Measurements from ENCODE around the gene GALNT5.
A peak's percentile ranks its signal among the peaks of the same experiment; 100 is the strongest.
"Not testable (repeated sequence)": the region's sequence is repeated elsewhere in the genome, so short reads cannot be mapped to it uniquely, and the experiment has no call there.

Gene GALNT5

DNA sequence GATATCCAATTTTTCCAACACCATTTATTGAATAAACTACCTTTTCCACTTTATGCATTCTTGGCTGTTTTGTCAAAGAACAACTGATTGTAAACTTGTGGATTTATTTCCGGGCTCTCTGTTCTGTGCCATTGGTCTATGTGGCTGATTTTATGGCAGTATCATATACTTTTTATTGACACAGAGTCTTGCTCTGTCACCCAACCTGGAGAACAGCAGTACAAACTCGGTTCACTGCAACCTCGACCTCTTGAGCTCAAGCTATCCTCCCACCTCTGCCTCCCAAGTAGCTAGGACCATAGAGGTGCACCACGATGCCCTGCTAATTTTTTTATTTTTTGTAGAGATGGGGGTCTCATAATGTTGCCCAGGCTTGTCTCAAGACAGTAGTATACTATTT is 6.7 kb upstream of the GALNT5 start:
- no peak for ATAC-seq

DNA sequence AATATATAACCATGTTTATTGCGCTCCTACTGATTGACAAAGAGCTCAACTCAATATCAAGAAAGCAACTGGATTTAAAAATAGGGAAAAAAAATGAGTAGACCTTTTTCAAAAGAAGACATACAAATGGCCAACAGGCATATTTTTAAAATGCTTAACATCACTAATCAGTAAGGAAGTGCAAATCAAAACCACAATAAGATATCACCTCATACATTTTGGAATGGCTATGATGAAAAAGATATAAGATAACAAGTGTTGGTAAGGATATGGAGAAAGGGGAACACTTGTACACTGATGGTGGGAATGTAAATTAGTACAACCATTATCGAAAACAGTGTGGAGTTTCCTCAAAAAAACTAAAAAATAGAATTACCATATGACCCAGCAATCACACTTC is 5.6 kb upstream of the GALNT5 start:
- no peak for ATAC-seq

DNA sequence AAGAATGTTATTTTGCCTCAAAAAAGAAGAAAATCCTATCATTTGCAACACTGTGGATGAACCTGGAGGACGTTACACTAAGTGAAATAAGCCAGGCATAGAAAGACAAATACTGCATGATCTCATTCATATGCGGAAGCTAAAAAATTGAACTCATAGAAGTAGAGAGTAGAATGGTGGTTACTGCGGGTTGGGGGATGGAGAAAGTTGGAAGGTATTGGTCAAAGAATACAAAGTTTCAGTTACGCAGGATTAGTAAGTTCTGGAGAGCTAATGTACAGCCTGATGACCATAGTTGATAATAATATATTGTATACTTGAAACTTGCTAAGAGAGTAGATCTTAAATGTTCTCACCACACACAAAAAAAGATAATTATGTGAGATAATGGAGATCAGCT is 5.0 kb upstream of the GALNT5 start:
- ATAC-seq: no peak

DNA sequence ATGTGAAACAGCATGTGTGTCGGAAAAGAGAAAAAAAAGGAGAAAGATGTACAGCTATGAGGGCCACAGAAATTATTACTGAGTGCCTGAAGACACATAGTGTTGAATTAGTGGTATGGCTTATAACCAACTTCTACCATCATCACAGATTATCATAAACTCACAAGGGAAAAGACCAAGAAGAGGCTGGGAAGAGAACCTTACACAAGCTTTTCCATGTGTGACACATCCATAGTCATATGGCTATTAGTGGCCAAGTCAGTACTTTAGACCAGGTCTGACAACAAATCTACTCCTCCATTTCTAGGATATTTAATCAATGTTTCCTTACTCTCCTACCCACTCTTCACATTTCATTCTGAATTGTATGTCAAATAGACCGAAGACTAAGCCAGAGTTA is 3.5 kb upstream of the GALNT5 start:
- no peak for ATAC-seq

DNA sequence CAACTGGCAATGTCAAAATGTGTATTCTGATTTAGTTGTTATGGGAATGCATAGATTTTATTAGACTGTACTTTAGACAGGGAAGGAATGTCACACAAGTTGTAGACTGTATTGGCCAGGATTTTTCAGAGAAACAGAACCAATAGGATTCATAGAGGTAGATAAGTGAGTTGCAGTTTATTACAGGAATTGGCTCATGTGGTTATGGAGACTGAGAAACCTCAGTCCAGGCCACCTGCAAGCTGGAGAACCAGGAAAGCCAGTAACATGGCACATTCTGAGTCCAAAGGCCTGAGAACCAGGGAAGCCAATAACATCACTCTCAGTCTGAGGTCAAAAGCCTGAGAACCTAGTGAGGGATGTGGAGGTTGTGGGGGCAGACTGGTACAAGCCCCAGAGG is 1.8 kb upstream of the GALNT5 start:
- no peak for ATAC-seq

DNA sequence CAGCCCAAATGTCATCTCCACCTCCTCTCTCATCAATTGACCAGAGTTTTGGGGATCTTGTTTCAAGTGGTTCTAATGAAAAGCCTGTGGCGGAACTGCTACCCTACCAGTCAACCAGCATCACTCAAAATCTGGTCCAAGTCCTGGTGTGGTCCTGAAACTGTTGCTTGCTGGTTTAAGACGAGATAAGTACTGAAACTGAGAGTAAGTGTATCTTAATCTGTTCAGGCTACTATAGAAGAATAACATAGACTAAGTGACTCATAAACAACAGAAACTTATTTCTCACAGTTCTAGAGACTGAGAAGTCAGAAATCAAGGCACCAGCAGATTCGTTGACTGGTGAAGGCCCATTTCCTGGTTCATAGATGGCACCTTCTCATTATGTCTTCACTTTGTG is 879 bp upstream of the GALNT5 start:
- peak; percentile 76 to 80 for ATAC-seq

DNA sequence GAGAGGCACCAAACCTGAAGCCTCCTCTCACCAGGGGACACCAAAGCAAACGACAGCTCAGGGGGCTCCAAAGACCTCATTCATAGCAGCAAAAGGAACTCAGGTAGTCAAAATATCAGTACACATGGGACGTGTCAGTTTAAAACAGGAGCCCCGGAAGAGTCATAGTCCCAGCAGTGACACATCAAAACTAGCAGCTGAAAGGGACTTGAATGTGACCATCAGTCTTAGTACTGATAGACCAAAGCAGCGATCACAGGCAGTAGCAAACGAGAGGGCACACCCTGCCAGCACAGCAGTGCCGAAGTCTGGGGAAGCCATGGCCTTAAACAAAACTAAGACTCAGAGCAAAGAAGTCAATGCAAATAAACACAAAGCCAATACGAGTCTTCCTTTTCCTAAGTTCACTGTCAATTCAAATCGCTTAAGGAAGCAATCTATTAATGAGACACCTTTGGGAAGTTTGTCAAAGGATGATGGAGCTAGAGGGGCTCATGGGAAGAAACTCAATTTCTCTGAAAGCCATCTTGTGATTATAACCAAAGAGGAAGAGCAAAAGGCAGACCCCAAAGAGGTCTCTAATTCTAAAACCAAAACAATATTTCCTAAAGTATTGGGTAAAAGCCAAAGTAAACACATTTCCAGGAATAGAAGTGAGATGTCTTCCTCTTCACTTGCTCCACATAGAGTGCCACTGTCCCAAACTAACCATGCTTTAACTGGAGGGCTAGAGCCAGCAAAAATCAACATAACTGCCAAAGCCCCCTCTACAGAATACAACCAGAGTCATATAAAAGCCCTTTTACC is 1.2 kb downstream of the GALNT5 start:
- ATAC-seq: no peak

DNA sequence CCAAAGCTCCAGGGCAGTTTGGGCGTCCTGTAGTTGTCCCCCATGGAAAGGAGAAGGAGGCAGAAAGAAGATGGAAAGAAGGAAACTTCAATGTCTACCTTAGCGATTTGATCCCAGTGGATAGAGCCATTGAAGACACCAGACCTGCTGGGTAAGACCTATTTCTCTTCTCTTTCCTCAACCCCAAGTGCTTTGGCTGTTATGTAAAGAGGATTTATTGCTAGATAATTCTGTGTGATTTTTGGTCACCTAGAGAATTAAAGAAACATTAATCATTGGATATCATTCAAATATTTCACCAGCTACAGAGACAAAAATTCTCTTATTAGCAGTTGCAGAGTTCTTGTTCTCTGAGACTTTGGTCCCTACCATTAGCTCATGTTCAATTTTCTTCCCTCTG is 1.9 kb downstream of the GALNT5 start:
- ATAC-seq: no peak

DNA sequence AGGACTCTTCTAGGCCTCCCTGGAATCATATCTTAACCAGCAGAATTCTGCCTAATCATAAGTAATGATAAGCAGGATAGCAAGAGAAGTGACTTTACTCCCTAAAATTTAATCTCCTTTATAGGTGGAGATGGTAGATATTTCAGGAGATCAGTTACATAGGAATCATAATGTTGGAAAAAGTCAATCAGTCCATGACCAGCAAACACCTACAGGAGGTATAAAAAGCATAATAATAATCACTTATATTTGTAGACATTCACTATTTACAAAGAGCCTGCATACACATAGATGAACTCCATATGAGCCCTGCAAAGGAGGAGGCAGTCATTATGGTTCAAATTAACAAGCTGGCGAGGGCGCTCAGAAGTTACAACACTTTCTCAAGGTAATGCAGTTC is 2.5 kb downstream of the GALNT5 start:
- no peak for ATAC-seq

DNA sequence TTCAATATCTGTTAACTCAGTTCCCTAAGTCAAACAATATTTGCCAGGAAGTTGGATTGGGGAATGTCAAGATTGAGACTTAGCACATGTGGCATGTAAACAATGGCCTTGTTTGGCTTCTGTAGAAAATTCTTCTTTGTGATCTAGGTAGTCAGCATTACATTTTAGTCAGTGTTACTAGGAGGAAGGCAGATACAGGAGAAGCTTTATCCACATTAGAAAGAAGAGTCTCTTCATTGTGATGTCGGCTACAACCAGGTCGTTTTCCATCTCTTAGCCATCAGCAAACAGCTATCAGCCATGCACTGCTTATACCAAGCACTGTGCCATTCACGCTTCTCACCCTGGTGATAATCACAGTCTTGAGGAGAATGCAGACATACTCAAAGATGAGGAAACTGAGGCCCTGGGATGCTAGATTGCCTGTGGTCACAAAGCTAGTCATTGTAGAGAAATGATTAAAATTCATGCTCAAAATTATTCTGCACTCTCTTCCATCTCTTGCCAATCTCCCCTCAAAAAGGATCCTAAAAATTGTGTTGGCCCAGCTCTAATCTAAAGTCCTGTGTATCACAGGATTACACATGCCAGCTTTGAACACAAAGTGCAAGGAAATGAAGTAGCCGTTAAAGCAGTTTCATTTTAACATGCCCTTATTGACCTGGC is 3.2 kb downstream of the GALNT5 start:
- no peak for ATAC-seq

DNA sequence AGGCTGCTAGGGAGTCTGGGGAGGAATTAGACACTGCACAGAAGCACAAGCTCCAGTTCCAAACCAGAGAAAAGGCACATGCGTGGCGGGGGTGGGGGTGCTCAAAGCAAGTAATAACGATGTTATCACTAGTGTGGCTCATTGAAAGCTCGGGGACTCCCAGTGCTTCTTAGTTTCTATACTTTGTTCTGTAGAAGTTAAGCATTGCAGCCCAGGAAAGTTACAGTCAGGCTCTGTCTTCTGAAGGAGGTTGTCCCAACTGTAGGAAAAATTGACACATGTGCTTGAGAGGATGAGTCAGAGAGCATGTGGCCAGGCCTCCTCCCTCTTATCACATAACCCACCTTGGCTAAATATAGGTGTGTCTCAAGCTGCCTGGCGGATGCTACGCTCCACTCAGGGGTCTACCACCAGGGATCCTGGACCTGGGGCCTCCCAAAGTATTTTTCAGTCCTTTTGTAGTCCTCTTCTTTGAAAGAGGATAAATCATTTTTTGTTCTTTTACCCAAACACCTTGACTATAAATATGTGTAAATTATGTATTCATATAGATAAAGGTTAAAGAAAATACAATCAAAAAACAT is 3.8 kb downstream of the GALNT5 start:
- ATAC-seq: peak; percentile 69 to 79

DNA sequence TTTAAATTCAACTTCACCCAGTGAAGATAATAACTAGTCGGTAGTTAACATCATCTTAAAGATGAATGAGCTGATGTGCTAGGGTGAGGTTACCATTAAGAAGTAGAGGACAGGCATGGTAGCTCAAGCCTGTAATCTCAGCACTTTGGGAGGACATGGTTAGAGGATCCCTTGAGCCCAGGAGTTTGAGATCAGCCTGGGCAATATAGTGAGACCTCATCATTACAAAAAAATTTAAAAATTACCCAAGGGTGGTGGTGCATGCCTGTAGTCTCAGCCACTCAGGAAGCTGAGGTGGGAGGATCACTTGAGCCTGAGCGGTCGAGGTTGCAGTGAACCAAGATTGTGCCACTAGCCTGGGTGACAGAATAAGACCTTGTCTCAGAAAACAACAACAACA is 4.7 kb downstream of the GALNT5 start:
- ATAC-seq: no peak

DNA sequence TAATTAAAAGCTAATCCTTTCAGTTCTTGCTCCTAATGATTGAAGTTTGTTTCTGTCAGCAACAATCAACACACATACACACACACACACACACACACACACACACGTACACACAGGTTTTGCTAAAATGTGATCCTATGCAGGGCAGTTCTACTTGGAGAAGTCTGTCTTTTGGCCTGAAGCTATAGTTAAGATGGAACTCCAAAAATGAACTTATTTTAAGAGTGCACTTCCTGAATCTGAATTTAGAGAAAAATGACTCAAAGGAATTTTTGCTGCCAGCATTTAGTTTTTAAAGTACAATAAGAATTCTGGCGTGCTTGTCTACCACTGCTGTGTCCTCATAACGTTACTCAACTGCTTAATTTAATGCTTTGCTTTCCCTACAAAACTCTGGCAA is 6.6 kb downstream of the GALNT5 start:
- no peak for ATAC-seq

DNA sequence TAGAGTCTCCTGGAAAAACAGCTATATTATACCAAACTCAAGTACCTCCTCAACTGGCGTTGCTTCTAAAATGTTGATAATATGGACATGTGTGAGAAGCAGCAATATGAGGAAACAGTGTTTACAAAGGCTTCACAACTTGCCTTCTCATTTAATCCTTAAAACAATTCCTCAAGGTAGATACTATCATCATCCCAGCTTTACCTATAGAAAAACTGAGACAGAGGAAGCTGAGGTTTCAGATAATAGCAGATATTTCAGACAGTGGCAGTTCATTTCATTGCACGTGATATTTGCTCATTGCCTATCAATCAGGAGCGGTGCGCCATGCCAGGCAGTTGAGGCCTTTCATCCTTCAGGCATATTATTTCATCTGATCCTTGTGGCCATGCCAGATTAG is 8.3 kb downstream of the GALNT5 start:
- ATAC-seq: no peak

DNA sequence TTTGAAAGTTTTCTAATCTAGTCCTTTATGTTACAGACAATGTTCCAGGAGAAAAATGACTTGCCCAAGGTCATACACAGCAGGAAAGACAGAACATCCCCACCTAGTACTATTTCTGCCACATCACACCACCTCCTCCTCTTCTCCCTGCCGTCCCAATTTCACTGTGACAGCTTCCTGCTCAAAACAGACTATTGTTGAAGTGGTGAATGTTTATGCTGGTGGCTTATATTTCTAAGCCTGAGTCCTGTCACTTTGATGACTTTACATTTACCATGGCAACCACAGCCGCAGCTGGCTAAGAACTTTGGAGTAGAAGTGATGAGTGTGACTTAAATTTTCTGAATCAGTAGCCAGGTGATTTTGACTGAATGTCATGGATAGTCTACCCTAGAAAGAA is 10.0 kb downstream of the GALNT5 start:
- peak; percentile 39 to 58 for ATAC-seq

DNA sequence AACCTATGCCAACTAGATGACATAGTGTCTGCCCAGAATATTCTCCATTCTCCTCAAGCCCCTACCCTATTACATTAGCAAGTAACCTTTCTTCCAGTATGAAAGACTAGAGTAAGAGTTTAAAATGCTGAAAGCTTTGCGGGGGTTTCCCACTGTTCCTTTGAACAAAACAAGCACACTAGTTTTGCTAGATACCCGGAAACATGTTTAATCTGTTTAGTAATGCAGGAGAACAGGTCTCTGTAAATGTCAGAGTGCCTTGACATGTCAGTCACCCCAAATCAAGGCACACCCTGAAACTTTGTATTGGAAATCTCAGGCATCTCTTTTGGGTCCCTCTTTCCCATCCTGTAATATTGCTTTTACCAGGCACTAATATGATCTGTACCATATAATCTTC is 11.6 kb downstream of the GALNT5 start:
- peak in 1 of 2 donors; percentile 37 for ATAC-seq

DNA sequence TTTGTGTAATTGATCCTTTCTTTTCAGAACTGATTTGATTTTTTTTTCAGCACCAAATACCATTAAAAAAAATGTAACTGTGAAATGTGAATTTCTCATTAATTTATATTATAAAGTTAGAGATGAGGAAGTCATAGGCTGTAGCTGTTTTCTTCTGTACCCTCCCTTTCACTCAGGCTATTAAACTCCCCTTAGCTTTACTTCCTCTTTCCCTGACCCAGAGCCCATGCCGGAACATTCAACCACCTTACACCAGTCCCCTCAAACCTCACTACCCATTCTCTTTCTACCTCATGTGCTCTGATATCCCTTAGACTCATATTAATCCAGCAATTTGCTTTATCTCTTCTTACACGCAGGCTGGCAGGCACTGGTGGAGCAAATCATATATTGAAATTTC is 12.4 kb downstream of the GALNT5 start:
- no peak for ATAC-seq

DNA sequence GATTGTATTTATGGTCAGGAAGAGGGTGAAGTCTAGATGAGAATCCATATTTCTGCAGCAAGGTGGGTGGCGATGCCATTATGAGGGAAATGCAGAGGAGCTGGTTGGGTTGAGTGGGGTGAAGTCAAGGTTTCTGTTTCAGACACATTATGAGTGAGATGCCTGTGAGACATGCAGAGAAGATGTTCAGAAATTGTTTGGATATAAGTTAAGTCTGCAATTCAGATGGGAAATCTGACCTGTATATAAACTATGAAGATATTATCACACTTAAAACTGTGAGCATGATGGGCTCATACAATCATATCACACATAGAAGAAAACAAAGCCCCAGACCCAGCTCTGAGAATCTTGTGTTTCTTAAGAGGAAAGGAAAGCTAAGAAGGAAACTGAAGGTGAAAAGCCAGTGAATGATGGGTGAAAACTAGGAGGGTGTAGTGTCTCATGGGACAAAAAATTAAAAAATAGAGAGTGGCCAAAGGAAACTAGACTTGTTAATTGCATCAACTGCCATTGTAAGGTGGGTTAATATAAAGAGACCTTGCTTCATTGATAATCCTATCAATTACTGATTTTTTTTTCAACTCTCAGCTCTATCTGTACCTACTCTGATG is 14.2 kb downstream of the GALNT5 start:
- ATAC-seq: no peak

DNA sequence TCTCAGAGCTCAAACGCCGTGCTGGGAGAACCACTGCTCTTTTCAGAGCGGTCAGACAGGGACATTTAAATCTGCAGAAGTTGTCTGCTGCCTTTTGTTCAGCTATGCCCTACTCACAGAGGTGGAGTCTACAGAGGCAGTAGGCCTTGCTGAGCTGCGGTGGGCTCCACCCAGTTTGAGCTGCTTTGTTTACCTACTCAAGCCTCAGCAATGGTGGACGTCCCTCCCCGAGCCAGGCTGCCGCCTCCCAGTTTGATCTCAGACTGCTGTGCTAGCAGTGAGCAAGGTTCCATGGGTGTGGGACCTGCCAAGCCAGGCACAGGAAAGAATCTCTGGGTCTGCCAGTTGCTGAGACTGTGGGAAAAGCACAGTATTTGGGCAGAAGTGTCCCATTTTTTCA is 21.8 kb downstream of the GALNT5 start:
- ATAC-seq: not testable (repeated sequence)

DNA sequence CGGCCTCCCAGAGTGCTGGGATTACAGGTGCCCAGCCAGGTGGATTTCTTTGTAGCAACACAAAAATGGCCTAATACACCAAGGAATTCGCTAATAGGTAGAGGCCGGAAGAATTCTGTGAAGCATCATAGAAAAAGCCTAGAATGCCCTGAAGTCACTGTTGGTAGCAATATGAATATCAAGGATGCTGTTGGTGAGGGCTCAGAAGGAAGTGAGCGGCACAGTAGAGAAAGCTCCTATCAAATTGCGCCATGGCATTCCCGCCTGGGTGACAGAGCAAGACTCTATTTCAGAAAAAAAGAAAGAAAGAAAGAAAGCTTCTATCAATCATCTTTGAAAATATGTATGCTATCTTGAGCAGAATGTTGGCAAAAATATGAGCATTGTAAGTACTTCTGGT is 23.8 kb downstream of the GALNT5 start:
- ATAC-seq: no peak

DNA sequence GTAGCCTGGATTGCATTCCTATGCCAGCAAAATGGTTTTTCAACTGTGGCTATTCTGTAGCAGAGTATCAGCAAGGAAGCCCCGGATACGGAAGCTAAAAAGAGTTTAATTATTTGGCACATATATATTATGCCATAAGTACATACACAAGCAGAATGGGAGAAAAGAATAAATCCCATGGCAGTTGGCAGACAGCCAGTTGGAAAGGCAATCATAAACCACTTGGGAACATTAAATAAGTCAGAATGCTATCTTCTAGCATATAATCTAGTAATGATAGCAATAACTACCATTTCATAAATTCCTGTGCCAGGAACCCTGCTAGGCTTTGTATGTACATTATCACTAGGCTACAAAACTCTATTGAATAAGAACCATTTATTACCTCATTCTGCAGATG is 26.0 kb downstream of the GALNT5 start:
- ATAC-seq: no peak

DNA sequence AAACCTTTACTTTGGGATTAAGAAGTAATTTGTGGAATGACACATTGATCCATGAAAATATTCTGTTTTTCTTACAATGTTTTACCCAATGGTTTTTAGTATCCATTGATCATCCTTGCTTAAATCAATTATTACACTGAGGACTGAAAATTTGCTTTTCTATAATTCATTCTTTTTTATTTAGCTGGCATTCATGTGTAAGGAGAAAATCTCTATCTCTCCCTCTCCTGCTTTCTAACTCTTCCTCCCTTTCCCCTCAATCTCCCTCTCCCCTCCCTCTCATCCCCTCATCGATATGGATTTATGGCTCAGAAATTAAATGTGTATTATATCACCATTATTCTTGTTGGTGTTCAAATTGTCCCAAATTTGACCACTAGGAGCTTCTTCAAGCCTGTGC is 29.7 kb downstream of the GALNT5 start:
- ATAC-seq: no peak

DNA sequence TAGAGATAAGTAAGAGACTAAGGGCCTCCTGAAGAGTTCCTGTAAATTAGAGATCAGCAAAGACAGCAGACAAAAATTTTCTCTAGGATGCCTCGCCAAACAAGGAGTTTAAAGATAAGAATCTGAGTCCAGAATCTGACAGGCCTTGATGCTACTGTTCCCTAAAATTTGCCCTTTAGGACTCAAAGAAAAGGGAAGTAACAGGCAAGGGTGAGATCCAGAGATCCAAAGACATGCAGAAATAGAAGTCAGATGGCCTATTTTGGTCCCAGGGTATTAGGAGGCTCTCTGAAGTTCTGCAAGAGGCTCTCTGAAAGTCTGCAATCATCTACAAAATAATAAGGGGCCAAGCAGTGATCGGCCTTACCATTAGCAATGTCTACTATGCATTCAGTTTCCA is 33.0 kb downstream of the GALNT5 start:
- no peak for ATAC-seq

DNA sequence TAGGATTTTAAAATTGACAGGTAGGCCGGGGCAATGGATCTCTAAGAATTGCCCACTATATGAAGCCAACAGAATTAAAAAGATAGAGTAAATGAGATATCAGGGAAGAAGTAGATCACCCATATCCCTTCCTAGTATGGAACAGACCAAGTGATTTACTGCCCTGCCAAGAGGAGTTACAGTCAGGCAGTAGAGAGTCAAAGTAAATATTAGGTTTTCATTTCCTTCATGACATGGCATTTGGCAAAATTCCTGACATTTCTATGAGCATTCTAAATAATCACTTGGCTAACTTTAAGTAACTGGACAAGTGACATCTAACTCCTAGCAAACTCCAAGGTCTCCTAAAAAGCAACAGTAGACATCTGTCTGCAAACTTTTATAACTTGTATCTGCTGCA is 33.5 kb downstream of the GALNT5 start:
- ATAC-seq: no peak
